ENCODE measurements around the gene DSTYK.

DSTYK gene

GRCh38 chr1:205211169-205211838 lies at the start of gene DSTYK:
DSTYK (minus strand) TSS chr1:205211702; CDS start chr1:205211535, 167 bp downstream.
- Mint-ChIP-seq H3K9me3 (no peaks in the 10 kb centered on the region), H3K27me3 (no peaks in the 10 kb centered on the region), H3K27ac (peak within 1 kb of the TSS; percentile 96), H3K4me1 (peaks cover 64% of the 10 kb centered on the region), H3K4me3 (peak within 1 kb of the TSS; percentile 93 to 99)
- peak; percentile 89 to 95 for DNase-seq
- peak; percentile 95 for ATAC-seq

- H3K27me3 Mint-ChIP-seq = peaks cover 10% of the 10 kb centered on the region
- no peak overlapping the region for H3K27ac Mint-ChIP-seq
- no peak for ATAC-seq
- peaks cover 67% of the 10 kb centered on the region for H3K4me1 Mint-ChIP-seq
- H3K9me3 Mint-ChIP-seq = no peaks in the 10 kb centered on the region
- no peak overlapping the region for H3K4me3 Mint-ChIP-seq
- no peak for DNase-seq
Observed at GRCh38 chr1:205259998-205260397, 48.5 kb upstream of the DSTYK start.

DNA sequence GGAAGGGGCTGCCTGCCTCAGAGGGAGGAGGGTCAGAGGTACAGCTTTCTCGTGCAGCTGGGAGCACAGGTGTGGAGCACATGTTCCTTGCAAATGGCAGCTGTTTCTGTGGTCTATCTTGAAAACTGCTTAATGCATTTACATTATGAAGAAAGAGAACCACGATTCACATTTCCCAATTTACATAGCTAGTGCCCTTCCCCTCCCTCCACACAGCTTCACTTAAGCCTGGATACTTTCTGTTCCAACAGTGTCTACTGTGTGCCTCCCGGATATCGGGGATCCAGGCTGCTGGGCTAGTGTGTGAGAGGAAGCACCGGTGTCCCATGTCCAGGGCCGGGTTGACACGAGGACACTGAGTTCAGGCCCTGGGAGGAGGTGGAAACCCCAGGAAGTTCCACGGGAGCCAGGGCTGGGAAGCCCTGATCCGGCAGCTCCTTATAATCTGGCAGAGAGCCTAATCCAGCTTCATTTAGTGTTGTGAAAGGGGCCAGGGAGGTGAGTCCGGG lies 47.9 kb upstream of the DSTYK start:
- Mint-ChIP-seq H3K27ac (no peak overlapping the region), H3K4me3 (no peak overlapping the region), H3K4me1 (peaks cover 67% of the 10 kb centered on the region), H3K9me3 (no peaks in the 10 kb centered on the region), H3K27me3 (peaks cover 10% of the 10 kb centered on the region)
- ATAC-seq = no peak
- no peak for DNase-seq

DNA sequence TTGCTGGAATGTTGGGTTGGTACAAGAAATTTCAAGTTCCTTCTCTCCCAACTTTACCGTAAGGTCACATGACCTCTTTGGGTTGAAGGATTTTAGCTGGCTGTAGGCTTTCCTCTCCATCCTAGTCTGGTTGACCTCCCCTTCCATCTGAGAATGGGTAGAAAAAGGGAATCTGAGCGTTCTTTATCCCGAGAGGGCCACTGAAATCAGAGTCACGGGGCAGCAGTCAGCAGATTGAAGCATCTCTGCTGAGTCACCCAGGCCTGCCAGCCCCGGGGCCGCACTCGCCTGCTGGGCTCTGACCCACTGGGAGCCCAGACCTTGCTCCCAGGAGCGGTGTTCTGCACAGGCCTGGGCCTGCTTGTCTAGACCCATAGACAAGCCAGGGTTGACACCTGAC lies 47.2 kb upstream of the DSTYK start:
- ATAC-seq = no peak
- Mint-ChIP-seq H3K9me3 (no peaks in the 10 kb centered on the region), H3K4me3 (no peak overlapping the region), H3K27ac (no peak overlapping the region), H3K27me3 (peaks cover 10% of the 10 kb centered on the region), H3K4me1 (peaks cover 67% of the 10 kb centered on the region)
- DNase-seq = no peak

DNA sequence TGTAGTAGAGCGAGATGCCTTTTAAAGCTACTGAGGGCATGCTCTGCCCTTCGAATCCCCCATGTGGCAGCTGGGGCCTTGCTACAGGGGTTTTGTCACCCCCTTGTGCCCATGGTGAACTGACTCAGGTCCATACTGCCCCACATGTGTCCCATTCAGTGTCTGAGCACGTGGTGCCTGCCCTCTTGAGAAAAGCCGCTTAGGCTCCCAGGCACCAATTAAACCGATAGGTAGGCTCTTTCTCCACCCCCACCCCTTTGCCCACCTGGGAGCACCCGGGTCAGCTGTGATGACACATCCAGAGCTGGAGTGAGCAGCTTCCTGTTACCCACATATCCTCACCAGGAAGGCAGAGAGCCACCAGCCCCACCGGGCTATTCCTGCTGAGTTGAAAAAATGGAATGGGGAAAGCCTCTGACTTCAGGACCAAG lies 46.8 kb upstream of the DSTYK start:
- DNase-seq (no peak), ATAC-seq (peak; percentile 10)
- peaks cover 10% of the 10 kb centered on the region for H3K27me3 Mint-ChIP-seq
- no peak overlapping the region for H3K4me3 Mint-ChIP-seq
- H3K4me1 Mint-ChIP-seq = peaks cover 62% of the 10 kb centered on the region
- H3K27ac Mint-ChIP-seq = no peak overlapping the region
- H3K9me3 Mint-ChIP-seq = no peaks in the 10 kb centered on the region

- no peak overlapping the region for H3K4me3 Mint-ChIP-seq
- peaks cover 10% of the 10 kb centered on the region for H3K27me3 Mint-ChIP-seq
- H3K4me1 Mint-ChIP-seq = peaks cover 57% of the 10 kb centered on the region
- no peaks in the 10 kb centered on the region for H3K9me3 Mint-ChIP-seq
- no peak overlapping the region for H3K27ac Mint-ChIP-seq
- ATAC-seq (no peak), DNase-seq (no peak)
Observed at GRCh38 chr1:205257735-205258134, 46.2 kb upstream of the DSTYK start.

DNA sequence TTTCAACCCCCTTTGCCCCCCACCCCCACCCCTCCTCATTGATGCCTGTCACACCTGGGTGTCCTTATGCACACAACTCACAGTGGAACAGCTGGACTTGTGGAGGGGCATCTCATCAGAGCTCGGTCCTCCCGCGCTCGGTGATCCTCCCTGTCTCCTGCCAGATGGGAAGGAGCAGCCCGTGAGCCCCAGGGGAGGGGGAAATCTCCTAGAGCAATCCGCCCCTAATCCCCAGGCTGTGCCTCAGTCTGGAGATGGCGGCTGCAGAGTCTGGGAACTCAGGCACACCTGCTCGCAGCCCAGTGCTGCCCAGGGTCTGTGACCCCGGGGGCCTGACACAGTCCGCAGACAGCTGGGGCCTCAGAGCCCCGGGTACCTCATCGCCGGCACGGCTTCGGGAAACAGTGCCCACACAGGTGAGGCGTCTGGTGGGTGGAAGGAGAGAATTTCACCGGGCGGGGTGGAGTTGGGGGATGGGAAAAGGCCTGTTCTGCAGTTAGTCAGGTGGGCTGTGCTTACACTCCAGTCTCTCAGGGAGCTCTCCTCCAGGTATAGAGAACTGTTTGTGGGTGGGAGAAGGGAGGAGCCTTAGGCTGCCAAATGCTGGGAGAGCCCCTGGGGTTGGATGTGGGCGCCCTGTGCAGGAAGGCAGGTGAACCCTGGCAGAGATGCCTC lies 45.6 kb upstream of the DSTYK start:
- ATAC-seq = no peak
- H3K4me3 Mint-ChIP-seq = no peak overlapping the region
- peaks cover 10% of the 10 kb centered on the region for H3K27me3 Mint-ChIP-seq
- H3K4me1 Mint-ChIP-seq = peaks cover 51% of the 10 kb centered on the region
- H3K9me3 Mint-ChIP-seq = no peaks in the 10 kb centered on the region
- H3K27ac Mint-ChIP-seq = no peak overlapping the region
- DNase-seq = no peak

- peak; percentile 96 for ATAC-seq
- no peaks in the 10 kb centered on the region for H3K9me3 Mint-ChIP-seq
- H3K27ac Mint-ChIP-seq = no peak overlapping the region
- H3K27me3 Mint-ChIP-seq = peaks cover 10% of the 10 kb centered on the region
- peaks cover 41% of the 10 kb centered on the region for H3K4me1 Mint-ChIP-seq
- H3K4me3 Mint-ChIP-seq = no peak overlapping the region
- DNase-seq = peak; percentile 81 to 86
Observed at GRCh38 chr1:205255941-205256780, 44.7 kb upstream of the DSTYK start.

GRCh38 chr1:205251576-205251975 lies 40.1 kb upstream of the DSTYK start:
- Mint-ChIP-seq H3K9me3 (no peaks in the 10 kb centered on the region), H3K4me3 (no peak overlapping the region), H3K27ac (no peak overlapping the region), H3K27me3 (no peaks in the 10 kb centered on the region), H3K4me1 (peaks cover 15% of the 10 kb centered on the region)
- ATAC-seq (no peak), DNase-seq (no peak)

DNA sequence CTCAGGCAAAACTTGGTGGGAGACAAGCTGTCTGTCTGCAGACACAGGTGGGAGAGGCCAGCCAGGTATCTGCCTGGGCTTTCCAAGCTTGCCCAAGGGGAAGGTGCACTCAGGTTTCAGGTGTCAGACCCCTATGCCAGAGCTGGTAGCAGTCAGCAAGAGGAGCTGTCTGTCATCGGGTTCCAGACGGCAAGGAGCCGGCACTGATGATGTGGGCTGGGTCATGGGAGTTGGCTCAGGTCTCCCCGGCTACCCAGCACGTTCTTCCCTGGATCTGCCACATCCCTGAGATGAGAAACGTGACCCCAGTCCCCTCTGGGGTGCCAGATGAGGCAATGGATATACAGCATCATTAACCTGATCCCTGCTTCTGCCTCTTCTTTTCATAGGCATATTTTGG lies 39.2 kb upstream of the DSTYK start:
- H3K27ac Mint-ChIP-seq = no peak overlapping the region
- H3K27me3 Mint-ChIP-seq = no peaks in the 10 kb centered on the region
- H3K9me3 Mint-ChIP-seq = no peaks in the 10 kb centered on the region
- ATAC-seq = no peak
- no peak overlapping the region for H3K4me3 Mint-ChIP-seq
- no peak for DNase-seq
- H3K4me1 Mint-ChIP-seq = peaks cover 7% of the 10 kb centered on the region

GRCh38 chr1:205249651-205250050 lies 38.1 kb upstream of the DSTYK start:
- peaks cover 7% of the 10 kb centered on the region for H3K4me1 Mint-ChIP-seq
- no peaks in the 10 kb centered on the region for H3K27me3 Mint-ChIP-seq
- no peak overlapping the region for H3K27ac Mint-ChIP-seq
- DNase-seq = no peak
- no peak overlapping the region for H3K4me3 Mint-ChIP-seq
- no peak for ATAC-seq
- no peaks in the 10 kb centered on the region for H3K9me3 Mint-ChIP-seq

- no peaks in the 10 kb centered on the region for H3K27me3 Mint-ChIP-seq
- H3K9me3 Mint-ChIP-seq = no peaks in the 10 kb centered on the region
- H3K27ac Mint-ChIP-seq = no peak overlapping the region
- ATAC-seq (no peak), DNase-seq (no peak)
- H3K4me3 Mint-ChIP-seq = no peak overlapping the region
- H3K4me1 Mint-ChIP-seq = peaks cover 7% of the 10 kb centered on the region
Observed at GRCh38 chr1:205248793-205249601, 37.5 kb upstream of the DSTYK start.

GRCh38 chr1:205247130-205247921 lies 35.8 kb upstream of the DSTYK start:
- no peaks in the 10 kb centered on the region for H3K9me3 Mint-ChIP-seq
- H3K4me3 Mint-ChIP-seq = peak overlapping the region in 1 of 2 donors; percentile 69
- peaks cover 11% of the 10 kb centered on the region for H3K4me1 Mint-ChIP-seq
- no peaks in the 10 kb centered on the region for H3K27me3 Mint-ChIP-seq
- no peak overlapping the region for H3K27ac Mint-ChIP-seq
- DNase-seq (no peak), ATAC-seq (no peak)

DNA sequence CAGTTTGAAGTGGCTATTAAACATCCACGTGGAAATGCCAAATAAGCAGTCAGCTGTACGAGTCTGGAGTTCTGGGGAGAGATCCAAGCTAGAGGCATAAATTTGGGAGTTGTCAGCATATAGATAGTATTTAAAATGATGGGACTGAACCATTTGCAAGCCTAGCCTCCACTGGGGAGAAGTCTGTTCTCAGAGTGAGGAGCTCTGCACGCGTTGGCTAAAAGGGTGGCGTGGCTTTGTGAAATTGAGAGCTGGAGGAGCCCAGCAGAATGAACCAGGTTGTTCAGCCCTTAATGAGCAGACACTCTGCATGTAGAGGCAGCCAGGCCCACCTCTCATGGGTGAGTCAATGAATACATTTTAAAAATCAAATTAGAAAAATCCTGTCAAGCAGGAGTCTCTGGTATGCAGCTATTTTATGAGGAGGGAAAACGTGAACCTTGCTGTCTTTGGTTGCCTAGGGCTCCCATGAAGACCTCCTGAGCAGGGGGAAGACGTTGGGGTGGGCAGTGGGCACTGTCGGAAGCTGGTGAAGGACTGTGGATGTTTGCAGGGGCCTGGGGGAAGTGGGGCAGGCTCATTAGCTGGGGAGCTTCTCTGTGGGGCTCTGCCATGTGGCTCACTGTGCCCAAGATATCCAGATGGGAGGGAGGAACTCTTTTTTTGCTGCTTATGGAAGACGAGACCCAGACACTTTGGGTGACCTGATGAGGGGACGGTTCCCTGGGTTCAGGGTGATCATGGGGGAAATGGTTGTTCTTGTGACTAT lies 35.0 kb upstream of the DSTYK start:
- peaks cover 13% of the 10 kb centered on the region for H3K4me1 Mint-ChIP-seq
- H3K27ac Mint-ChIP-seq = peak overlapping the region in 1 of 2 donors; percentile 52
- no peaks in the 10 kb centered on the region for H3K9me3 Mint-ChIP-seq
- ATAC-seq (no peak), DNase-seq (no peak)
- H3K27me3 Mint-ChIP-seq = no peaks in the 10 kb centered on the region
- H3K4me3 Mint-ChIP-seq = peak overlapping the region in 1 of 2 donors; percentile 69
